ENCODE results near the gene ERBB4. TPM values are rescaled to one million over a fixed set of nuclear protein-coding genes. Genes with fewer than 3 reads are reported as not detected.

Gene ERBB4
- total RNA-seq, 1 experiment from 2014 or later, result not detected

- no peak for DNase-seq (ENCODE audit: low spot score)
Observed at GRCh38 chr2:212364112-212364985, 174.3 kb downstream of the ERBB4 start.

GRCh38 chr2:212361174-212361756, 177.3 kb downstream of the ERBB4 start:
- DNase-seq (ENCODE audit: low spot score), result no peak

DNA sequence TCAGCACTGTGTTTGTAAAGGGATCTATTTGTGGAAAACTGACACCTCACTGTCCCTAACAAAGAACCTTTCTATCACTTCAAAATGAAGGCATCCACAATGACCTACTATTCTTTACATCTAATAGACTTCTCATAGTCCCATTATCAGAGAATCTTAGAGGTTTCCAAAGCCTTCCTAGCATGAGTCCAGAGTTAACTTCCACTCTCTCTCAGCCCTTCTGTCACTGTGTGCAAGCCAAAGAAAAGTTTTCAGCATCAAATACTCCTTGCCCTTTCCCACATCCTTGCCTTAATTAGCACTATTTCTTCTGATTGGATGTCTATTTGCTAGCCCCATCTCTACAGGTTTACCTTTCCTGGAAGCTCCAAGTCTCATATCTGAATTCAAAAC, 178.5 kb downstream of the ERBB4 start:
- DNase-seq (ENCODE audit: low spot score), result no peak

GRCh38 chr2:212359425-212360067, 179.1 kb downstream of the ERBB4 start:
- no peak for DNase-seq (ENCODE audit: low spot score)

GRCh38 chr2:212357606-212358005, 181.0 kb downstream of the ERBB4 start:
- no peak for DNase-seq (ENCODE audit: low spot score)

DNA sequence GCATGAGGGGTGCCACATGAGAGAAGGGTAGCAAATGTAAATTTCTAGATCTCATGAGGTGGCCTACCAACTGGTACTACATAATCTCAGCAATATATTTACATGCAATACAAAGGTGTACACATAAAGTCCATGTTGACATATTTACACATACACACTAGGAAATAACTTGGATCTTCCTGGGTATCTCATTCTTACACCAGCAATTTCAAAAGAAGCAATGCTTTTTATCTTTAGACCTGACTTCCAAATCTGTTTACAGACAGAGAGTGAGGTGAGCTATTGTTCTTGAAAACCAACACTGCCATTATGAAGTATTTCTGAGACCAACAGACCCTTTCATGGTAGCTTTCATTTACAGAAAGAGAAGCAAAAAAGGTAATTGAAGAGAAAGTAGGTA, 184.2 kb downstream of the ERBB4 start:
- no peak for DNase-seq (ENCODE audit: low spot score)

DNA sequence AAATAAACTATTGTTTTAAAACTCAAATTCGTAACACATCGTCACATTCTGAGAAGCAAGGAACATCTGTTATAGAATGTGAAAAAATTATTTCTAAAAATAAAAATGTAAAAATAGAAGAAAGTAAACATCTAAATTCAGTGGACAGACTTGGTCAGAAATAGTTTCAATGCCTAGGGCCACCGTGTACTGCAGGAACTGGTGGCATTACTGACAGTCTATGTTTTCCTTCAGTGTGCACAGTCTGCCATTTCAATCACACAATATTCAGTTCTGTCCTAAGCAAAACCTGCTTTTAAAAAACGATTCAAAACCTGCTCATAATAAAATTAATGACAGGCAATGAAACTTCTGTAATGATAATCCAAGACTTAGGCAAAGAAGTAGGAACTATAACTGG, 190.1 kb downstream of the ERBB4 start:
- DNase-seq (ENCODE audit: low spot score), result no peak

GRCh38 chr2:212346865-212347264, 191.7 kb downstream of the ERBB4 start:
- no peak for DNase-seq (ENCODE audit: low spot score)

DNA sequence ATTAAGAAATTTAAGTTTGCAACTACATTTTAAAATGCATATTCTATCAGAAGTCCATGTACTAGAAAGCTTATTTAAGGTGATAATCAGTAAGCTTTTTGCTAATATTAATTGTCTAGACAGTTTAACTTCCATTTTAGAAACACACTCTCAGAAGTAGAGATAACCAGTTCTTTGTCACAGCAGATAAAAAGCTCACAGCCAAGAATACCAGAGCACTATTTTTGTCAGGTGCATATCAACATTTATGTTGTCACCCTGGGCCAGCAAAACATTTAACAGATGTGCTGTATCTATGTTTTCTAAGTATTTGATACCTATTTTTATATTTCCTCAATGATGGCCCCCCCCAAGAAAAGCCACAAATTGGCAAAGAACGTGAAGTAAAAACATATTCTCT, 192.6 kb downstream of the ERBB4 start:
- no peak for DNase-seq (ENCODE audit: low spot score)

GRCh38 chr2:212344131-212344530, 194.5 kb downstream of the ERBB4 start:
- DNase-seq (ENCODE audit: low spot score), result no peak

- no peak for DNase-seq (ENCODE audit: low spot score)
Observed at GRCh38 chr2:212343167-212343566, 195.4 kb downstream of the ERBB4 start.

DNA sequence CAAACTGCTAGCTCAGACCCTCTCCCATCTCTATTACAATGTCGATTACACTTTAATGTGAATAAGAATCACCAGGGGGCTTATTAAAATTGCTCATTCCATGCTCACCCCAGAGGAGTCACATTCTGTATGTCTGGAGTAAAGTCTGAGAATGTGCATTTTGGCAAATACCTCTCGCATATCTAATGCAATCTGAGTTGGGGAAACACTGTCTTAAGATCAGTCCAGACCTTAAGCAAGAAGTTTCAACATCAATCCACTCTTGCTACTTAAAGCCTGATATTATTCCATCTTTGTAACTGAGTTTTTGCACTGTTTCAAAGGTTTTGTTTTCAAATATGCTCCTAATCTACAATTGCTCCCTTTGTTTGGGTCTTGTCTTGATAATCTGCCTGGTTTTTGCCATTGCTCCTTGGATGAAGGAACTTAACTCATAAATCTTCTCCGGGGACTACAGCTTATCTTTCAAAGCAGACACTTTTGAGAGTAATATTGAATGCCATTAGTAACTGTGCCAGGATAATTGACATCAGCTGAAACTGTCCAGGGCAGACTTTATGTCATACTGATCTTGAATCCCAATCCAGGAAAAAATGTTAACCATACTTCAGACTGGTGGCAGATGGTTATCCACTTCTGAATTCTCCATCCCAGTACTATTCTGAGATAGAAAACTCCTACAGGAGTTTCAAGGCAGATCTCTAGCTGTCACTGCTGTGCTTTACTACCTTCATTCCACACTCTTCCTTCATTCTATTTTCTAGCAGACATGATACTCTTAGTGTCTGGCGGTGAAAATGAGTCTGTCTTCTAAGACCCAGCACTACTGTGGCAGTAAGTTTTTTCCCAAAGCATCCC, 200.9 kb downstream of the ERBB4 start:
- DNase-seq (ENCODE audit: low spot score), result no peak

- no peak for DNase-seq (ENCODE audit: low spot score)
Observed at GRCh38 chr2:212337036-212337435, 201.6 kb downstream of the ERBB4 start.

- no peak for DNase-seq (ENCODE audit: low spot score)
Observed at GRCh38 chr2:212330263-212330662, 208.3 kb downstream of the ERBB4 start.

DNA sequence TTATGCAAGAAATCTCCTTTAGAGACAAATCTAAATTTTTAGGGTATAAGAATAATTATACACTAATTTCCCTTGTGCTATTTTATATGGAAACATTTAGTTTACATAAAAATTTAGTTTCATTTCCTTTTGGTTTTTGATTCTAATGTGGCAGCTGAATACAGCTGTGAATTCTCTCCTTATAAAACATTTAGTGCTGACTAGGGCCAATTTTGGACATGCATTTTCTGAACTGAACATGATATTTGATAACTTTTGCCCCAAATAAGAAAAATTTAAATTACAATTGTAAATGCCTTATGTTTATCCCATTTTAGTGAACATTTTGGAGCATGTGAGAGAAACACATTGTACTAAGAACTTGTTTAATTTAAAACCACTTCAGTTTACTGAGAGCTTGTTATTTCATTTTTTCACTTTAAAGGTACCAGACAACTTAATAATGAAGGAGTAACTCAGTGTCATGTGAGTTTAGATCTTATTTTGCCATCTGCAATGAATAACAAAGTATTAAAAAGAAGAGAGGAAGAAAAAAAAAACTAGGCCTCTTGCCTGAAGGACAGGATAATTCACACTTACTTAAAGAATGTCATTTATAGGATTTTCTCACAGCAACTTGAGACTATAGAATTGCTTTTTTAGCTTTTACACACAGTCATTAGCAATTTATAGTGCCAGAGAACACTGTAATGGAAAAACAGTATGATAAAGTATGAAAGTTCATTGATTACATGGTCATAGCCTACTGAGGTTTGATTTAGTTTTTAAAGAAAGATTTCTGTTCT, 209.7 kb downstream of the ERBB4 start:
- DNase-seq (ENCODE audit: low spot score), result no peak

GRCh38 chr2:212328136-212328535, 210.5 kb downstream of the ERBB4 start:
- DNase-seq (ENCODE audit: low spot score), result no peak

DNA sequence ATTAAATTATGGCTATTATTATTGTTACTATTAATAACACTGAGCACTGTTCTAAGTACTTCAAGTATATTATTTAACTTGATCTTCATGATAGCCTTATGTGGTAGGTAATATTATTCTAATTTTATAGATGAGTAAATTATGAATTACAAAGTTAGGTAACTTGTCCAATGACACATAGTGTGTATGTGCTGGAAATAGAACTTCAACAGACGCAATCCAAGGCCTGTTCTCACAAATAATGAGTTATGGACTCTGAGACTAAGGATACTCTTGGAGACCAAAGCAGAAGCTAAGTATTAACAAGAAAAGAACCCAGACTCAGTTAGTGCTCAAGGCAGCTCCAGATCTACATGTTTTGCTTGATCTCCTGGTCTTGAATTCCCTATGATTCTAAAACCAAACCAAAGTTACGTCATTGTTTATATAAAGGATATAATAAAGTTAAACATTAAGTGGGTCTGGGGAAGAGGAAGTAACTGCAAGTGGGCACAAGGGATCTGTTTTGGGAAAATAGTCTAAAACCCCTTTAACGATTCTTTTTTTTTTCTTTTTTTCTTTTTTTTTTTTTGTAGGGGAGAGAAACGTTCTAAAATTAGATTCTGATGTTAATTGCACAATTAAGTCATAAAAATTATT, 211.3 kb downstream of the ERBB4 start:
- DNase-seq (ENCODE audit: low spot score), result no peak

GRCh38 chr2:212318636-212319035, 220.0 kb downstream of the ERBB4 start:
- DNase-seq (ENCODE audit: low spot score), result no peak

GRCh38 chr2:212314680-212315079, 223.9 kb downstream of the ERBB4 start:
- DNase-seq (ENCODE audit: low spot score), result no peak

DNA sequence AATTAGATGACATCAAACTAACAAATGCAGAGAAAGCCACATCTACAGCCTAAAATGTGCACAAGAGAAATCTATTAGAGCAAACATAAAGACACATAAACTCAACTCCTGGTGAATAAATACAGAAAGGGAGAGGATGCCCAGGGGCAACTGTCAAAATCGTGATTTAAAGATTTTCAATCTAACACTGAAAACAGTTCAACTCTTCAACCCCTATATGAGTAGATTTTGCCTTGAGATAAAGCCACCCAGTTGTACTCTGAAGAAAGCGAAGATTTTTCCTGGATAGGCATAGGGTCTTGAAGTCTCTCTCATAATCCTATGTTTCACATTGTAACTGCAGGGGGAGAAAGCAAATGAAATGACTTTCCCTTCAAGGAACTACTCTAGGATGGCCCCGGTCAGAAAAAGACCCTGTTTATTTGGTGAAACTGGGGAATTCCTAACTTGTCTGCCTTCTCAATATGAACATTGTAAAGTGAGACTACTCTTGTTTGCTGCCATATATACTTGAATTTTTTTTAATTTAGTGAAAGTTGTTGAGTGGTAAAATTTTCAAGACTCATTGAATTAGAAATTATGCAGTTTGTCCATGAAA, 226.7 kb downstream of the ERBB4 start:
- DNase-seq (ENCODE audit: low spot score), result no peak
